CD4-positive, alpha-beta T cell treated with Interleukin-10 for 1 hour (primary cell): ENCODE results near the gene TBC1D1.
A peak's percentile ranks its signal among the peaks of the same experiment; 100 is the strongest.

Experiments
- DNase-seq: peaks from one replicate; pipeline ENCODE4 v3.0.0-alpha.2; 2020

TBC1D1 gene

DNA sequence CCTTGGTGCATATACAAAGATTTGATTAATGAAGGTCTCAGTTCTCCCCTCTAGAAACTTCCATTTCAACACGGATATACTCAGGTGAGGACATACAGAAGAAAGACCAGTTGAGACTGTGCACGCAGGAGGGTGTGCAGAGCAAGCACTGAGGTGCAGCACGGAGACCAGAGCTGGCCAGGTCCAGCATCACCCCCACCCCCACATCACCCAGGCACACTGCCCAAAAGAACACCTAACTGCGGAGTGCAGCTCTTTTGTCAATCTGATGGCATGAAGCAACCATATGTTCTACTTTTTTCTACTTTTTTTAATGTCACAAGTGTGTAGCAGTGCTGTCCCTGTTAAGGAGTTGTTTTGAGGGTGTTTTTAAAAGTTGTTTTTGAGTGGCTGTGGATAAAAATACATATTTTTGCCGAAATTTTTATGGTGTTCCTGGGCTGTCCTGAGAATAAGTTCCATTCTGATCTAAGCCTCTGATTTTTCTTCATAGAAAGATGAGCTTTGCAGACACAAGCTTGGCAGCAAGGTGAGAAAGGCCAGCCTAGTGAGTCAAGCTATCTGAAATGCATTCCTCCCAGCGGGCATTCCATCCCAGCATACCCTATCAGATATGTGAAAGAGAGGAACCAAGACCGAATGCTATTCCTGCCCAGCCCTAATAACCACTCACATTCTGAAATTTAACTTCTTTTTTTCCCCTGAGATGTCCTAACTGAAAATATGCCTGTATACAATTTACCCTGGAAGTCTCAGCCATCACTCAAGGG, 243.0 kb downstream of the TBC1D1 start:
- no peak for DNase-seq

DNA sequence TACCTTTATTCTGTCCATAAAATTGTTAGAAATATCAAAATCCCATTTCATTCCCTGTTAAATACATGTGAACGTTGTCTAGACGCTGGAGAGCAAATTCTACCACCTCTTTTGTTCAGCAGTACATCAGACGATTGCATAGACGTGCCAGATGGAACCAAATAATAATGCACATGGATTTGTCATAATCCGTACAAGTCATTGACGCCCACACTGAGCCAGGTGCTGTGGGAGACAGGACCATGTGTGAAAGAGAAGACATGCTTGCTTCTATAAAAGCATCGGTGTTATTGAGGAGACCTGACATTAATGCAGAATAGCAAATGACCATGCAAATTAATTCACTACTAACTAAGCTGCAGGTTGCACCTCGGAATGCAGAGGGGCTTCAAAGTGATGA, 244.3 kb downstream of the TBC1D1 start:
- no peak for DNase-seq

DNA sequence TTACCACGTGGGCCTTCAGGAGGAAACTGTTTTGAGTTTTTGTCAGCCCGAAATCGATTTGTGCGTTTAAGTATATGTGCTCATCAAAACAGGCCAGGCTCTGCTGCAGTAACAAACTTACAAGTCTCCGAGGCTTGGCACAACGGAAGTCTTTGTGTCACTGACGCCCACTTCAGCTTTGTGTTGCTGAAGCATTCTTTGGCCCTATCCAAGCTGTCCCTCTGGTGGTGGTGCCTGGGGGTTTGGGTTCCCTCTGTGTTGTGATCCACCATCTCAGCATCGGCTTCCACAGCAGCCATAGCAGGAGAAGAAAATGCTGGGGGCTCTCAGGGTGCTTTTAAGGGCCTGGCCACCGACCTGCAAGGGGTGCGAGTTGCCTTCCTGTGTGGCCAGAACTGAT, 245.7 kb downstream of the TBC1D1 start:
- no peak for DNase-seq

DNA sequence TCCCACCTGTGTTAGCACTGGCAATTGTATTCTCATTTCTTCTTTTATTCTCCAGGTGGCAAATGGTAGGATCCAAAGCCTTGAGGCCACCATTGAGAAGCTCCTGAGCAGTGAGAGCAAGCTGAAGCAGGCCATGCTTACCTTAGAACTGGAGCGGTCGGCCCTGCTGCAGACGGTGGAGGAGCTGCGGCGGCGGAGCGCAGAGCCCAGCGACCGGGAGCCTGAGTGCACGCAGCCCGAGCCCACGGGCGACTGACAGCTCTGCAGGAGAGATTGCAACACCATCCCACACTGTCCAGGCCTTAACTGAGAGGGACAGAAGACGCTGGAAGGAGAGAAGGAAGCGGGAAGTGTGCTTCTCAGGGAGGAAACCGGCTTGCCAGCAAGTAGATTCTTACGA, 246.2 kb downstream of the TBC1D1 start:
- DNase-seq = no peak

DNA sequence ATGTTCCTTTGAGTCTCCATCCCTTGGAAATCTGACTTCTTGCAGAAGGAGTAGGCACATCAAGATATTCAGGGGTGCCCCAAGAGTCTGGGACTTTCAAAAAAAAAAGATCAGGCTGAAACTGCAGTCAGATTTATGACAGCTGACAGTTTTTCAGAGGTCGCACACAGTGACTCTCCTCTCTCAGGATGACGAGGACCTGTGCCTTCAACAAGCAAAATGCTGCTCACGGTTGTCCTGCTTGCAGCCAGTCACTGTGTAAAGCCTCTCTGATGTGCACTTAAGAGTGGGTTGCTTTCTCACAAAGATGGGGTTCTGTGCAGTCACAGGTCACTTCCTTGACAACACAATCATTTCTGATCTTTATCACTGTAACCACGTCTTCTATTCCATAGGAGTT, 247.5 kb downstream of the TBC1D1 start:
- DNase-seq = no peak

DNA sequence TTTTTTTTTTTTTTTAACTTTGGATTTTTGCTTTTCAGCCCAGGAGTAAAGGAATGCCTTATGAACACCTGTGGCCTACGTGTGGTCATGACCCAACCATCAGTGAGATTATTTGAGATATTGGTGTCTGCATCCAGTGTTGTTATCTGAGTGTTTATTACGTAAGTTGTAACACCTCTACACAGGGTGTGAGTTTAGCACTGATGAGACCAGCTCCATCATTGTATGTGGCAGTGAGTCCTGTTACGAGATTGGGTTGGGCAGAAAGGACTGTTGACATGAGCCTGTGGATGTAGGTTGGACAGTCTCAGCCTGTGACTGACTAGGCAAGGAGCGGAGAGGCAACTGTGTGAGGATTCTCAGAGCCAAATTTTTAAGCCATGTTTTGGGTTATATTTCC, 248.3 kb downstream of the TBC1D1 start:
- no peak for DNase-seq

DNA sequence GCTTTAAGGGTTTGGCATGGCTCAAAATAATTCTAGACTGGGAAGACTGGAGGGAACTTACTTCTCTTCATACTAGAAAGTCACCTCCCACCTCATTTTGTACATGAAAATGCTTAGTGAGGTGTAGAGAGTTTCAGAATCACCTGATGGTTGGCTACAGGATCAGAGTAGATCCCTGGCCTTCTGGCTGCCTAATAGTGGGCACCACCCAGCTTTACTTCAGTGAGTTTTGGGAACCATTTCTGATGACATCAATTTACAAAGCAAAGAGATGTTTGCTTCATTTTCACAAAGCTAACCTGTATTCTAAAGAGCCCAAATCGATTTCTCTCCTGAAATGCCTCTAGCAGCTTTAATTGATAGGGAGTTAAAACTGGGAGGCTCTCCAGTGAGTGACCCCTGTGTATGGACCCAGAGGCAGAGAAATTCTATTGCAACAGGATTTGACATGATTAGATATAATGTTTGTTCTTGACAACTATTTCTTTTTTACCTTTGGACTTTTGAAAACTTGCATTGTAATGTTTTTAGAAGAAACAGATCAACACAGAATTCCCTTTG, 249.8 kb downstream of the TBC1D1 start:
- no peak for DNase-seq

DNA sequence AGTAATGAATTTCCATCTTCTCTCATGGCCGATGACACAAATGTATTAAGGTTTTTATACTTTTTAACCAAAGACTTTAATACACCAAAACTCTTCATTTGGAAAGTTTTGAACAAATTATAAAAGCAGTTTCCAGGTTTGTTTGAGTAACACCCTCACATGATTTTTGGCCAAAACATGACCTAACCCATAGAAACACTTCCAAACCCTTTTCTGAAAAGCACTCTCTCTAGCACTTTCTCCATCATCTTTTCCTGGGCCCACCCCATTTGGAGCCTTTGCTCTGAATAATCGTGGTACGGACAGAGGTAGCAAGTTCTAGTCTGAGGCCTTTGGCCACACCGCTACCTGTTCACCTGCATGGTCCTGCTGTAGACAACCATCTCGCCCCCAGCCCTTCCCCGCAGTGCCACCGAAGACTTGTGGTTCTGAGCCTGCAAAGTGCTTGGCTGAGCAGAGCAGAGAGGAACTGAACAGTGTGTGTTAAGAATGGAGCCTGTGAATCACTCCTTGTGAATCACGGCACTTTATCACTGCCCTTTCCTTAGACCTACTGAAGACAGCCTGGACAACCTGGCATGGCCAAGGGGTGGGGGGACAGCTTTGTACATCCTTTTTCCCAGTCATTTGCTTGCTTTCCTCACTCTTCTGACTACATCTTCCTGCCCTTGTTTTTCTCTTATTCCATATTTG, 251.1 kb downstream of the TBC1D1 start:
- DNase-seq = no peak

DNA sequence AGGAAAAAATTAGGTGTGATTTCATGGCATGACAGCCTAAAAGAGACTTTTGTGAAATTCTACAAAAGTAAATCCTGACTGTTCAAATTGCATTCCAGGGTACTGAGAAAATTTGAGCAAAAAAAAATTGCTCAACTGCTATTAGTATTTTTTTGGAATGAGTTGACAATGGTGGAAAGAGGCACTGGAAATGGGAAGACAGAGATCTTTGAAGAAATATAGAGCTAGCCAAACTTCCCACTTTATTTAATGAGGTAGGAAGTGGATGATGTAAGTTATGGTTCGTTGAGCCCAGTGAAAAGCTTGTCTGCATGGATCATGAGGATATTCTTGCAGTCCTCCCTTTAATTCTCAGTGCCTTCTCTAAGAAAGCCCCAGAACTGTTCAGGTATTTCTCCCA, 253.1 kb downstream of the TBC1D1 start:
- no peak for DNase-seq

DNA sequence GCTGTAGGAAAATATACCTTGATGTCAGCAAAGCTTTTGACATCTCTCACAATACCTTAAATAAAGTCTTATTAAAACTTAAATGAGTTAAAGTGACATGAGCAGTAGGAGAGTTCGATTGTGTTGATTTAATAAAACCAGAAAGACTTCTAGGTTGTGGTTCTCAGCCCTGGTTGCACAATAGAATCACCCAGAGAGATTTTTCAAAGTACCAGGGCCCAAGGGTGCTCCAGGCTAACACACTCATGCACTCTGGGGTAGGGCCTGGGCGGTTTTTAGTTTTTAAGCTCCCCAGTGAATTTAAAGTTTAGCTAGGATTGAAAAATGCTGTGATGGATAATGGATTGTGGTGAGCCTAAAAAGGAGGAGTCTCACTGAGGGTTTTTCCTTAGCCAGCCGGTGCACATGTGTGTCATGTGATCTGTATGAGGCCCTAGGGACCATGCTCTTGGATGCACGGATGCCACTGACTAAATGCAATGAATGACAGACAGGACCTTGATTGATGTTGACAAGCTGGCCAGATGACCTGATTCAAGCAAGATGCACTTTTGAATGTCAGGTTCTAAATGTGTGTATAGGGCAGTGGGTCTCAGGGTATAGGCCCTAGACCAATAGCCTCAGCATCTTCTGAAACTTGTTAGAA, 254.3 kb downstream of the TBC1D1 start:
- no peak for DNase-seq

DNA sequence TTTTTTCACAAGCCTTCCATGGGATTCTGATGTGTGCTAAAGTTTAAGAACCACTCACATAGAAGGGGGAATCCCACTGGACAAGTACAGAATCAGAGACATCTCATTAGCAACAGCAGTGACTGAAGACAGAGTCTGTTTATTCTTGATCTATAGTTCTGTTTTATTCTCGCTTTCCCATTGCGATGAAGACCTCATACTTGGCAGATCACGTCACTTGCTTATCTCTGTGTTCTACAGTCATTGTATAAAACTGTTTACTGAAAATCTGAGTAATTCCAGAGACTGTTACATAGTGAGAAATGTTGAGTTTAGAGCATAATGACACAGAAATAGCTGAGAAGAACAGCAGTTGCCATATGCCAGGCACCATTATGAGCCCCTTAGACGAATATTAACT, 254.9 kb downstream of the TBC1D1 start:
- no peak for DNase-seq

DNA sequence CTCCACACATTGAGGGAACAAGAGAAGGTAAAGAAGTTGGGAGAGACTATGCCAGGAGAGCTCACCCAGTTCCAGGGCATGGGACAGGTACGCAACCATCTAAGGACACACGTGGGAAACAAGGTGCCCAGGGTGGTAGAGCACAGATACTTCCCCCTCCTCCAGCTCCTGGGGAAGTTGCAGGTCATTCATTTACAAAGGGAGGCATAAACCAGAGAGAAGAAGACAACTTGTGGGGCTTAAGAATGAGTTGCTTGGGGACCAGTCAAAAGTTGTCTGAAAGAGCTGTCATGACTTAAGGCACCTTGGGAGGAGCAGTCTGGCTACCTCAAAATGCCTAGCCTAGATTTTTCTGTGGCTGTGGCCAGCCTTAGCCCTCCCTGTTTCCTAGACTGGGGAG, 255.5 kb downstream of the TBC1D1 start:
- DNase-seq = no peak

DNA sequence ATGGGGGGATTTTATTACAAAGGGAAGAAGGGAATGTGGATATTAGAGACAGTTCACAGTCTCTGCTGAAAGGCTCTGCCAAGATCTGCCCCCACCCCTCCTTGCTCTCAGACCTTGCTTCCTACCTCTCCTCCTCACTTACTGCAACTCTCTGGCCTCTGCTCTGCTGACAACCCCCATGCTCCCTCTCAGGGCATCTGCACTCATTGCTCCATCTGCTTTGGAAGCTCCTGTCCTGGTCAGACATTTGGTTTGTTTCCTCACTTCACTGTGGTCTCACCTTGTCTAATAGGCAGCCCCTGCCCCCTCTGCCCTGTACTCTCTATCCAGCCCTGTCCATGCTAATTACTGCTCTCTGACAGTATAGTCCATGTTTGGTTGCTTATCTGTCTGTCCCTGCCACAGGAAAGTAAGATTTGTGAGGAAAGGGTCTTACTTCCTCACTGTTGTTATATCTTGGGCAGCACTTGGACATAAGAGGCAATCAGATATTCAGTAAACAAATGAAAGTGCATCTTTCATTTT, 258.6 kb downstream of the TBC1D1 start:
- DNase-seq = no peak

DNA sequence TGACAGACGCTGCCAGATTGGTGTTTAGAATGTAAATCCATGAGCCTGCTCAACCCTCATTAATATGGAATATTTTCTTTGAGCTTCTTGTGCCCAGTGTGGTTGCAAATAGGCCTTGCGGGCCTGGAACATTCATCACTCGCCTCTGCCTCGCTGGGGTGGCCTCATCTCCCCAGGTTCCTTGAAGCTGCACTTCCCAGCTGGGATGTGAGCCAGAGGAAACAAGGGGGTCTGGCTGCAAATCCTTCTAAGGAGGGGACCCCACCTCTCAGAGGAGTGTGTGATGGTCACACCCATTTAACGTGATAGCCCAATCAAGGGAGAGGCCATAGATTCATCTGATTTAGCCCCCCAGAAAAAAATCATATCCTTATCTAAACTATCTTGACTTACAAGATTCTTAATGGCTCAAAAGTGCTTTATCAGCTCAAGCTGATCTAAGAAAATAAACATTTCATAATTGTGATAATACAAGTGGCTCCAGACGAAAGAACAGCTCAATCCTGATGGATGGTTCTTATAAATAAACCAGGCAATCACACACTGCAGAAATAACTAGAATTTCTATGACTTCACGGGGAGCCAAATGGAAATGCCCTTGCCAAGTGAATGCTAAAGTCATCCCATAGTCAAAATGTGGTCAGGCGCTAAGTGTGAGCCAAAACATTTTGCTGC, 259.2 kb downstream of the TBC1D1 start:
- DNase-seq = no peak

DNA sequence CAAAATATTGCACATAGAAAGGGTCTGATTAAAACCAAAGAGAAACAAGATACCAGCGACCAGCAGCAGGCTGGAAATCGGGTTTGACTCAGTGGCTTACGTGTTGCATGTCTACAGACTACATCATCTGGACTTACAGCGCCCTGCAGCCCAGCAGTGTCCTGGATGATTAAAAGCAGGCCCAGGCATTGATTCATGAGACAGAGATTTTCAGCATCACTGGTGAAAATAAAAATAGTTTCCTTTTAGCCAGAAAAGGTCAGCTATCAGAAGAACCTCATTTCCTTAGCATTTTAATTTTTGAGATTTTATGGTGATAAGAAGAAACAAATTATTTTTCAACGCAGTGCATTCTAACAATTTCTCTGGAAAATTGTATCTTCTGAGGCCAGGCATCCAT, 259.9 kb downstream of the TBC1D1 start:
- DNase-seq = no peak

DNA sequence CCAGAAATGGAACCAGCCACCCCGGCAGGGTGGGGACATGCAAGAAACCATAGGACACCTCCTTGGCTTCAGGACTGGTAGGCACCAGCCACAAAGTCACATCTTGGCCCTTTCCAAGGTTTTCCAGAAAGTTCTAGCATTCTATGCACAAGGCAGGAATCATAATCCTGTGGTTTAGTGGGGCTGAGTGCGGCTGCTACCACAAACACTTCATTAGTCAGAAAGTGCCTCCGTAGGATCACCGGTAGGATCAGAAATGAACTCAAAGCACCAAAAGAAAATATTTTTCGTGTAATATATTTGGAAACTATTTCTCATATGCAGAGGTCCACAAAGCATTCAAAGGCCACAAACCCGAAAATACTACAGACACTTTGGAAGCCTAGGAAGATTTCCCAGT, 261.0 kb downstream of the TBC1D1 start:
- no peak for DNase-seq

DNA sequence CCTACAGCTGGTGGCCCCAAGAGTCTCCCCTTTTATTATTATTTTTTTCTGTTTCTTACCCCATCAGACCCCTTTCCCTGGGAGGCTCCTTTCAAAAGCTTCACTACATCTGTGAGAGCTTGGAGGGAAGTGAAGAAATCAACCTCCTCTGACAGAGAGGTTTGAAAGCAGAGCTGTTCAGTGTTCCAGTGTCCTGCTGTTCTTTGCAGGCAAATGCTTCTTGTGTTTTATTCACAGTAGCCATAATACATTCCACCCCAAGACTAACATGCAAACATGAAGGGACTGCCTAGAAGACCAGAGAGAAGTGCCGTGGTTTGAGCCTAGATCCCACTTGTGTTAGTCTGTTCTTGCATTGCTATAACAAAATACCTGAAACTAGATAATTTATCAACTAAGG, 261.4 kb downstream of the TBC1D1 start:
- DNase-seq = no peak

DNA sequence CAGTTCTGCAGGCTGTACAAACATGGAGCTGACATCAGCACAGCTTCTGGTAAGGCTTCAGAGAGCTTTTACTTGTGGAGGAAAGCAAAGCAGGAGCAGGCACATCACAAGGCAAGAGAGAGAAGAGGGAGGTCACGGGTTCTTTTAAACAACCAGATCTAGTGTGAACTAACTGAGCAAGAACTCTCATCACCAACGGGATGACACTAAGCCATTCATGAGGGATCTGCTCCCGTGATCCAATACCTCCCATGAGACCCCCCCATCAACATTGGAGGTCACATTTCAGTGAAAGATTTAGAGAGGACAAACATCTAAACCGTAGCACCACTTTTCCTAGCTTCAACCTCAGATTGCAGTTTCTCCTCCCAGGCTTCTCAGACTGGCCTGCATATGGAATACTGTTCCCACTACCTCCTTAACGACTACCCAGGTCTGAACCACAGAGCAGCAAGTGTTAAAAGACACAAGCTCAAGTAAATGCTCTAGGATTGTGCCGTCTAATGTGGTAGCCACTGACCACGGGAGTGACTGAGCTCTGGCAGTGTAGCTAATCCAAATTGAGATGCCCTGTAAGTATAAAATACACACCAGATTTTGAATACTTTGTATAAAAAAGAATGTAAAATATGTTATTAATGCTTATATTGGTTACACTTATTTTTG, 262.0 kb downstream of the TBC1D1 start:
- DNase-seq = no peak

DNA sequence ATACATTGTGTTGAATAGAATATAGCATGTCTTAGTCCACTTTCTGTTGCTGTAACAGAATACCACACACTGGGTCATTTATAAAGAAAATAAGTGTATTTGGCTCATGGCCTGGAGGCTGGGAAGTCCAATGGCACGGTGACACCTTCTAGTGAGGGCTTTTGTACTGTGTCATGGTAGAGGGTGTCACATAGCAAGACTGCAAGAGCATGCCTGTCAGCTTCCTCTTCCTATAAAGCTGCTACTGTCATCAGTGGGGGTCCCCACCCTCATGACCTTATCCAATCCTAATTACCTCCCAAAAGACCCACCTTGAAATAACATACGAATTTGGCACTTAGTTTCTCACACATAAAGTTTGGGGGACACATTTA, 262.5 kb downstream of the TBC1D1 start:
- DNase-seq = no peak

DNA sequence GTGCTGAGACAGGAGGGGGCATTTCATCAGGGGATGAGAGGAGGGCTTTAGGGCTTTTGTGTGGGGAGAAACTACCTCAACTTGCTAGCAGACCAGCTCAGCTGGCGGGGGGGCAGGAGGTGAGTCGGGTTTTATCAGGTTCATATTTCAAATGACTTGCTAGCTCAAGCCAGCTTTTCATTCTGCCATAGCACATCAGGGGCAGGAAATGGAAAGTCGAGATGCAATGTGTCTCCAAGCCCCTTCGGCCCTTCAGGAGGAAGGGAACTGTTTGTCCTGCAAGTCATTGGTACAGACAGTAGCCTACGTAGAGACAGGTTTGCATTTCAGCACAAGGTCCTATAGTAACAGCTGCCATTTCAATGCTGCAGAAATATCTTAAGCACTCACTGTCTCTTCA, 263.4 kb downstream of the TBC1D1 start:
- DNase-seq = no peak

DNA sequence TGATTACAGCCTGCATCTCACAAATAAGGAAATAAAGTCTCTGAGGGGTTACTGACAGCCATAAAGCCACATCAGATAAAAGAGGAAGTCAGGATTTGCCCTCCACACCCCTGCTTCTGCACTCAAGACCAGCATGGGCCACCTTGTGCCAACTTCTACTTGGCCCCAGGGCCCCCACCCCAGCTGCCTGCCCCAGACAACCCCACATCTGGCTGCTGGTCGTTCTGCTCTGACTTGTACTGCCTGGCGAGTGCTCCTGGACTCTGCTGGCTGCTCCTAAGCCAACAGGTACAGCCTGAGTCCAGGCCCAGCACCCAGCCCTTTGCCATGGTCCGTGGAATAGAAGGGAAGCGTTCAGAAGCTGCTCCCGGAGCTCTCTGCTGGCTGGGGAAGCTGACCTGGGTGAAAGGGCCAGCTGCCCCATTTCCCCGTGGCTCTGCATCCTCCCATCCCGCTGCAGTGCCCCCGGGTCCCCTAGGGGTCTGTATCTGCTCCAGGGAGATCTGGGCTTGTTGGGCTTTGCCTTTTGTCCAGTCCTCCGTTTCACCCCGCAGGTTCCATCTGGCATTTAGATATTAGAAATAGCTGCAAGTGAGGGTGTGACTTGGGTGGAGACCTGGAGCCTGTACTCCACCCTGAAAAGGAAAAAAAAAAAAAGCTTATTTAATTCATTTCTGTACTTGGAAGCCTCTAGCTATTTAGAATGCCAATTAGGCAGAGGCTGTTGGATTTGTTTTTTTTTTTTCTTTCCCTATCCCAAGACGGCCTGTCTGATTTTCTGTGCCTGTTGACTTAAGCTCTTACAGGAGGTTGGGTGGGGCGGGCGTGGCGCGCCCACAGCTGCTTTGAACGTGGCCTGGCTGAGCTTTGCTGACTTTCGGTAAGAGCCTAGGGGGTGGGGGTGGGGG, 264.1 kb downstream of the TBC1D1 start:
- DNase-seq = peak; percentile 45
